GM12878 (cell line): ENCODE results near the gene TCF7. TPM values are rescaled to one million over a fixed set of nuclear protein-coding genes. Genes with fewer than 3 reads are reported as not detected.

Source experiments
- ATAC-seq: fragments of 200-7000 bp; cut with Tn5 transposase; 3 replicates; pipeline ENCODE4 v1.9.1; 2020; ENCODE audit warnings: mild to moderate bottlenecking, moderate library complexity
- BruUV-seq: library from RNA; stranded (reverse); fragments of 400-500 nt; replicated peaks from 2 replicates; lab custom pipeline; 2021; lab: Mats Ljungman, UMichigan
- CTCF ChIA-PET: fragments of 300-600 bp; sonication (Branson Sonifier 250); formaldehyde crosslinking; extraction: SDS; loops from one replicate; lab custom pipeline; 2021; ENCODE audit warnings: inconsistent platforms; lab: Yijun Ruan, JAX
- POLR2A ChIA-PET: fragments of 350-600 bp; formaldehyde crosslinking; extraction: SDS; loops from one replicate; lab custom pipeline; 2021; ENCODE audit warnings: inconsistent platforms; lab: Charles Lee
- RAD21 ChIA-PET: fragments of 300-600 bp; sonication (Branson Sonifier 250); formaldehyde crosslinking; loops from one replicate; lab custom pipeline; 2023; ENCODE audit warnings: antibody characterized with exemption; ENCODE audit not compliant: unreplicated experiment; lab: Charles Lee
- SMC1A ChIA-PET: fragments of 300-600 bp; sonication (Branson Sonifier 250); formaldehyde crosslinking; loops from one replicate; lab custom pipeline; 2023; ENCODE audit not compliant: unreplicated experiment, uncharacterized antibody; lab: Charles Lee
- DNase-seq: peaks from one replicate; pipeline ENCODE4 v3.0.0-alpha.2; 2011; ENCODE audit warnings: low read depth, low spot score
- FAIRE-seq: peaks from 3 replicates; lab custom pipeline; 2011; peaks lifted over from hg19 to GRCh38; lab: Jason Lieb, UNC
- H2AFZ ChIP-seq: 2 replicates; pipeline ENCODE4 v1.6.0; 2011; ENCODE audit warnings: low read depth, low read length, control low read depth; ENCODE audit not compliant: control insufficient read depth
- H3K27ac ChIP-seq: 2 replicates; pipeline ENCODE4 v1.5.1; 2011; ENCODE audit warnings: control low read depth; ENCODE audit not compliant: control insufficient read depth, insufficient read depth
- H3K27me3 ChIP-seq, 2 experiments: replicated peaks in 1 of 2; 2 replicates each; pipeline versions ENCODE4 v1.6.0 to v1.6.1; 2011; ENCODE audit warnings: low read length in 1 of 2; ENCODE audit not compliant: control insufficient read depth in 2 of 2, insufficient read depth in 2 of 2
- H3K36me3 ChIP-seq, 2 experiments: 2 replicates each; pipeline ENCODE4 v1.5.1; 2011; ENCODE audit warnings: low read length in 1 of 2; ENCODE audit not compliant: control insufficient read depth in 2 of 2, insufficient read depth in 2 of 2
- H3K4me1 ChIP-seq: 2 replicates; pipeline ENCODE4 v1.6.1; 2011; ENCODE audit warnings: mild to moderate bottlenecking, low read length, moderate library complexity, mixed read lengths; ENCODE audit not compliant: control insufficient read depth, insufficient read depth
- H3K4me2 ChIP-seq: 2 replicates; pipeline ENCODE4 v1.6.0; 2011; ENCODE audit warnings: control low read depth; ENCODE audit not compliant: control insufficient read depth, insufficient read depth
- H3K4me3 ChIP-seq: fragments of 200-600 bp; sonication (generic); 2 replicates; pipeline ENCODE4 v1.5.1; 2016
- H3K79me2 ChIP-seq: 2 replicates; pipeline ENCODE4 v1.6.0; 2011; ENCODE audit warnings: low read length; ENCODE audit not compliant: control insufficient read depth, insufficient read depth
- H3K9ac ChIP-seq: 2 replicates; pipeline ENCODE4 v1.8.0; 2011; ENCODE audit warnings: low read length, control low read depth, mixed read lengths; ENCODE audit not compliant: control insufficient read depth, insufficient read depth
- H3K9me3 ChIP-seq: replicated peaks from 3 replicates; pipeline ENCODE4 v1.5.1; 2011; ENCODE audit warnings: mild to moderate bottlenecking, low read length; ENCODE audit not compliant: control insufficient read depth, insufficient read depth
- H4K20me1 ChIP-seq: 2 replicates; pipeline ENCODE4 v1.6.0; 2011; ENCODE audit not compliant: control insufficient read depth, insufficient read depth
- IKZF1 ChIP-seq: fragments of 450-650 bp; conservative IDR thresholded peaks from 2 replicates; pipeline ENCODE4 v1.6.1; 2017; ENCODE audit warnings: antibody characterized with exemption, mild to moderate bottlenecking
- KAT2A ChIP-seq: conservative IDR thresholded peaks from 2 replicates; pipeline ENCODE4 v1.6.1; 2011; ENCODE audit warnings: low read depth, low read length; ENCODE audit not compliant: control insufficient read depth
- RB1 ChIP-seq: fragments of 450-650 bp; formaldehyde crosslinking; IDR thresholded peaks from 2 replicates; pipeline ENCODE4 v1.6.1; 2017; ENCODE audit warnings: mild to moderate bottlenecking, borderline replicate concordance
- SPI1 ChIP-seq: IDR thresholded peaks from 2 replicates; pipeline ENCODE4 v1.6.1; 2011; ENCODE audit warnings: low read depth, mild to moderate bottlenecking, low read length, moderate library complexity, borderline replicate concordance; ENCODE audit not compliant: insufficient read depth
- WGBS: methylation state at CpG from one replicate; pipeline ENCODE4 v1.1.6; 2016; ENCODE audit warnings: low lambda C conversion rate; ENCODE audit not compliant: insufficient replicate concordance, insufficient coverage; ENCODE audit errors: missing lambda C conversion rate; 5-methylcytosine and 5-hydroxymethylcytosine counted together
- in situ Hi-C: fragments of 300-500 bp; cut with MboI; formaldehyde crosslinking; loops from 9 replicates; pipeline ENCODE4 v1.14.3; 2018; ENCODE audit warnings: mixed read lengths
- intact Hi-C: fragments of 100-400 bp; cut with micrococcal nuclease; formaldehyde crosslinking; loops from one replicate; pipeline ENCODE4 v1.14.2; 2022; ENCODE audit not compliant: unreplicated experiment
- polyA plus RNA-seq, 11 experiments: library from polyadenylated mRNA; depleted of rRNA in 4 of 11; unstranded in 6 of 11; stranded (reverse) in 5 of 11; fragments of >200 nt; fragmentation: Nextera tagmentation in 4 of 11; fragmentation: Illumina TruSeq in 1 of 11; extraction: Ambion mirVana in 4 of 11; extraction: Trizol in 1 of 11; gene quantifications; 1 replicate in 1 of 11; 2 replicates in 10 of 11; pipeline versions ENCODE4 v1.2.1 to v1.2.3, GENCODE V29; 2011 to 2016; ENCODE audit warnings: inconsistent platforms in 2 of 11, missing spikeins in 2 of 11, low read depth in 1 of 11
- total RNA-seq, 4 experiments: library from RNA; depleted of rRNA in 3 of 4; stranded (reverse); fragments of >200 nt in 3 of 4; fragmentation: Illumina TruSeq in 1 of 4; extraction: Trizol in 1 of 4; gene quantifications; 2 replicates each; pipeline versions ENCODE4 v1.2.1 to v1.2.3, GENCODE V29; 2013 to 2021
- TF ChIP-seq, protein P1 (sequence below): fragments of 450-650 bp; IDR thresholded peaks from 2 replicates; pipeline ENCODE4 v1.6.1; 2018; ENCODE audit warnings: mild to moderate bottlenecking, low read depth, moderate library complexity; ENCODE audit not compliant: partially characterized antibody
- TF ChIP-seq, protein P2 (sequence below): fragments of 150-350 bp; IDR thresholded peaks from 2 replicates; pipeline ENCODE4 v1.6.1; 2016; ENCODE audit warnings: low read depth, low read length

TCF7 gene
- total and polyA plus RNA-seq, 10 of the 15 experiments (the other 5 are each of a cell fraction or from before 2014, with no cell fraction given) = 10.0 to 60.2 (median 23.6) TPM

DNA sequence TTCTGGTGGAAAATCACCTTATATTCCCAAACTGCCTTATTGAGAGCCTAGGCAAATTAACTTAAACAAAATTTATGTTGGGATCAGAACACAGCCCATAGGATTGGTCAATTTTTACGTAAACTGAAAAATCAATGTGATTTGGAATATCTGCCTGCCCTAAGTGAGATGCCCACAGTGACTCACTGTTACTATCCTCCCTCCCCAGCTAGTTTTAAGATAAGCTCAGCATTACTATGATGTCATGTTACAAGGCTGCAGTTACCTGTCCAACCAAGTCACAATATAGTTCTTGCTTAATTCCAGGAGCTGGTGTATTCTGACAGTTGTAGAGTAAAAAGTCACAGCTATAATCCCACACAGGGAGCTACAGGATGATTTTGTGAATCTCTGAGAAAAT, 39.2 kb downstream of the TCF7 start:
- RAD21 ChIA-PET = interaction anchor here (0.7 to 1.4 kb wide), 6 partner anchors 14 to 314 kb away, joined by 3 to 4 read pairs (median 3); no protein-coding TSS in a partner anchor
- FAIRE-seq = no peak
- CTCF ChIA-PET = interaction anchor here (0.7 to 24.1 kb wide), 9 partner anchors 12 to 174 kb away, joined by 3 to 792 read pairs (median 4); no protein-coding TSS in a partner anchor

More for the DNA sequence above, 39.2 kb downstream of the TCF7 start:
- no peaks in the 10 kb centered on the region for H4K20me1 ChIP-seq
- intact Hi-C loops = no loop called here
- H3K9me3 ChIP-seq = no peaks in the 10 kb centered on the region
- no peaks in the 10 kb centered on the region for H3K27me3 ChIP-seq
- no TSS peak for BruUV-seq
- ATAC-seq = no peak
- SMC1A ChIA-PET = interaction anchor here (1.0 to 21.6 kb wide), 6 partner anchors 9 to 115 kb away, joined by 3 to 441 read pairs (median 5); no protein-coding TSS in a partner anchor
- H2AFZ ChIP-seq = no peak overlapping the region
- peaks cover 8 to 36% of the 10 kb centered on the region in 2 experiments for H3K36me3 ChIP-seq
- 100% methylated on average over 1 of the region's 1 CpG for WGBS
- TF ChIP-seq, protein P1, sequence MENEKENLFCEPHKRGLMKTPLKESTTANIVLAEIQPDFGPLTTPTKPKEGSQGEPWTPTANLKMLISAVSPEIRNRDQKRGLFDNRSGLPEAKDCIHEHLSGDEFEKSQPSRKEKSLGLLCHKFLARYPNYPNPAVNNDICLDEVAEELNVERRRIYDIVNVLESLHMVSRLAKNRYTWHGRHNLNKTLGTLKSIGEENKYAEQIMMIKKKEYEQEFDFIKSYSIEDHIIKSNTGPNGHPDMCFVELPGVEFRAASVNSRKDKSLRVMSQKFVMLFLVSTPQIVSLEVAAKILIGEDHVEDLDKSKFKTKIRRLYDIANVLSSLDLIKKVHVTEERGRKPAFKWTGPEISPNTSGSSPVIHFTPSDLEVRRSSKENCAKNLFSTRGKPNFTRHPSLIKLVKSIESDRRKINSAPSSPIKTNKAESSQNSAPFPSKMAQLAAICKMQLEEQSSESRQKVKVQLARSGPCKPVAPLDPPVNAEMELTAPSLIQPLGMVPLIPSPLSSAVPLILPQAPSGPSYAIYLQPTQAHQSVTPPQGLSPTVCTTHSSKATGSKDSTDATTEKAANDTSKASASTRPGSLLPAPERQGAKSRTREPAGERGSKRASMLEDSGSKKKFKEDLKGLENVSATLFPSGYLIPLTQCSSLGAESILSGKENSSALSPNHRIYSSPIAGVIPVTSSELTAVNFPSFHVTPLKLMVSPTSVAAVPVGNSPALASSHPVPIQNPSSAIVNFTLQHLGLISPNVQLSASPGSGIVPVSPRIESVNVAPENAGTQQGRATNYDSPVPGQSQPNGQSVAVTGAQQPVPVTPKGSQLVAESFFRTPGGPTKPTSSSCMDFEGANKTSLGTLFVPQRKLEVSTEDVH = no peak
- TF ChIP-seq IKZF1 (no peak), RB1 (no peak), KAT2A (no peak), SPI1 (no peak)
- TF ChIP-seq, protein P2, sequence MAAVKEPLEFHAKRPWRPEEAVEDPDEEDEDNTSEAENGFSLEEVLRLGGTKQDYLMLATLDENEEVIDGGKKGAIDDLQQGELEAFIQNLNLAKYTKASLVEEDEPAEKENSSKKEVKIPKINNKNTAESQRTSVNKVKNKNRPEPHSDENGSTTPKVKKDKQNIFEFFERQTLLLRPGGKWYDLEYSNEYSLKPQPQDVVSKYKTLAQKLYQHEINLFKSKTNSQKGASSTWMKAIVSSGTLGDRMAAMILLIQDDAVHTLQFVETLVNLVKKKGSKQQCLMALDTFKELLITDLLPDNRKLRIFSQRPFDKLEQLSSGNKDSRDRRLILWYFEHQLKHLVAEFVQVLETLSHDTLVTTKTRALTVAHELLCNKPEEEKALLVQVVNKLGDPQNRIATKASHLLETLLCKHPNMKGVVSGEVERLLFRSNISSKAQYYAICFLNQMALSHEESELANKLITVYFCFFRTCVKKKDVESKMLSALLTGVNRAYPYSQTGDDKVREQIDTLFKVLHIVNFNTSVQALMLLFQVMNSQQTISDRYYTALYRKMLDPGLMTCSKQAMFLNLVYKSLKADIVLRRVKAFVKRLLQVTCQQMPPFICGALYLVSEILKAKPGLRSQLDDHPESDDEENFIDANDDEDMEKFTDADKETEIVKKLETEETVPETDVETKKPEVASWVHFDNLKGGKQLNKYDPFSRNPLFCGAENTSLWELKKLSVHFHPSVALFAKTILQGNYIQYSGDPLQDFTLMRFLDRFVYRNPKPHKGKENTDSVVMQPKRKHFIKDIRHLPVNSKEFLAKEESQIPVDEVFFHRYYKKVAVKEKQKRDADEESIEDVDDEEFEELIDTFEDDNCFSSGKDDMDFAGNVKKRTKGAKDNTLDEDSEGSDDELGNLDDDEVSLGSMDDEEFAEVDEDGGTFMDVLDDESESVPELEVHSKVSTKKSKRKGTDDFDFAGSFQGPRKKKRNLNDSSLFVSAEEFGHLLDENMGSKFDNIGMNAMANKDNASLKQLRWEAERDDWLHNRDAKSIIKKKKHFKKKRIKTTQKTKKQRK = no peak
- no peaks in the 10 kb centered on the region for H3K4me1 ChIP-seq
- no peak overlapping the region for H3K27ac ChIP-seq
- no peaks in the 10 kb centered on the region for H3K79me2 ChIP-seq
- no peak for DNase-seq
- H3K9ac ChIP-seq = no peak overlapping the region
- POLR2A ChIA-PET = no interaction called here
- no peak overlapping the region for H3K4me3 ChIP-seq
- no peak overlapping the region for H3K4me2 ChIP-seq
- in situ Hi-C loops = no loop called here
